Lower leg skin (tissue), 4 donors: Measurements from ENCODE around the gene CMSS1. TPM values are rescaled to one million over a fixed set of nuclear protein-coding genes. Genes with fewer than 3 reads are reported as not detected.

Experiments
- DNase-seq, 2 donors: peaks; one replicate each; pipeline ENCODE4 v3.0.0-alpha.2; 2019; ENCODE audit warnings: low spot score in 2 of 2
- H3K4me3 ChIP-seq: fragments of 200-600 bp; sonication (generic); 2 replicates; pipeline ENCODE4 v1.5.1; 2017; ENCODE audit warnings: mild to moderate bottlenecking, low read depth; ENCODE audit not compliant: poor library complexity, severe bottlenecking
- CTCF ChIP-seq, 3 donors: fragments of 450-650 bp; IDR thresholded peaks; one replicate each; pipeline ENCODE4 v1.5.1; 2016; ENCODE audit warnings: antibody characterized with exemption in 3 of 3, mild to moderate bottlenecking in 3 of 3, moderate library complexity in 2 of 3
- POLR2A ChIP-seq, 2 donors: fragments of 450-650 bp; IDR thresholded peaks; one replicate each; pipeline ENCODE4 v1.6.1; 2016 to 2017; ENCODE audit warnings: antibody characterized with exemption in 2 of 2, mild to moderate bottlenecking in 1 of 2, moderate library complexity in 1 of 2
- WGBS, 2 donors: methylation state at CpG; one replicate each; pipeline ENCODE4 v1.1.5; 2018; 5-methylcytosine and 5-hydroxymethylcytosine counted together
- intact Hi-C: fragments of 100-400 bp; cut with DNase I; formaldehyde crosslinking; loops from one replicate; pipeline ENCODE4 v1.15.0; 2023; ENCODE audit warnings: low total_unique reads
- total RNA-seq, 4 donors: library from RNA; depleted of rRNA; stranded (reverse); fragments of >200 nt; gene quantifications; one replicate each; pipeline ENCODE4 v1.1.0, GENCODE V29; 2016

CMSS1 gene
- total RNA-seq, 4 donors from 2014 or later = 3.7 to 13.2 (median 7.5) TPM

- intact Hi-C loops = no loop called here
- DNase-seq = no peak
- 52 to 56% methylated on average over 1 of the region's 1 CpG for WGBS, 2 donors
- no peak overlapping the region for H3K4me3 ChIP-seq
- no peak for TF ChIP-seq POLR2A (IDR thresholded peaks at IDR 0.05)
- TF ChIP-seq CTCF (IDR thresholded peaks at IDR 0.05) = no peak
These were observed 332.8 kb downstream of the CMSS1 start for GRCh38 chr3:100150473-100150872.

GRCh38 chr3:100151024-100151707 is 333.5 kb downstream of the CMSS1 start:
- intact Hi-C loops = no loop called here
- TF ChIP-seq POLR2A (IDR thresholded peaks at IDR 0.05) (no peak), CTCF (IDR thresholded peaks at IDR 0.05) (no peak)
- 79 to 80% methylated on average over 8 of the region's 8 CpGs for WGBS, 2 donors
- DNase-seq = no peak
- H3K4me3 ChIP-seq = no peak overlapping the region

DNA sequence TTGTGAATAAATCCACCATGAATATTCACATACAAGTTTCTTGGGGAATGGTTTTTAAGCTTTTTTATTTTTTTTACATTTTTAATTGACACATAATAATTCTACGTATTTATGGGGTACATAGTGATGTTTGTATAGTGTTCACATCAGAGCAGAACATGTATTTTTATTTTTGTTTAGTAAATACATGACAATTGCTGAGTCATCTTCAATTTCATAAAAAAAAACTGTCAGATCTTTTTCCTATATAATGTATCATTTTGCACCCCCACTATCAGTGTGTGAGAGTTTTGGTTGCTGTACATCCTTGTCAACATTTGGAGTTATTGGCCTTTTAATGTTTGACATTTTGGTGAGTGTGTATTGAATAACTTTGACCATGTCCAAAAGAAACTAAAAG is 336.5 kb downstream of the CMSS1 start:
- TF ChIP-seq POLR2A (IDR thresholded peaks at IDR 0.05) = no peak
- no peak for TF ChIP-seq CTCF (IDR thresholded peaks at IDR 0.05)
- WGBS, 2 donors = 95% methylated on average over 1 of the region's 1 CpG
- intact Hi-C loops = no loop called here
- DNase-seq = no peak
- H3K4me3 ChIP-seq = no peak overlapping the region

DNA sequence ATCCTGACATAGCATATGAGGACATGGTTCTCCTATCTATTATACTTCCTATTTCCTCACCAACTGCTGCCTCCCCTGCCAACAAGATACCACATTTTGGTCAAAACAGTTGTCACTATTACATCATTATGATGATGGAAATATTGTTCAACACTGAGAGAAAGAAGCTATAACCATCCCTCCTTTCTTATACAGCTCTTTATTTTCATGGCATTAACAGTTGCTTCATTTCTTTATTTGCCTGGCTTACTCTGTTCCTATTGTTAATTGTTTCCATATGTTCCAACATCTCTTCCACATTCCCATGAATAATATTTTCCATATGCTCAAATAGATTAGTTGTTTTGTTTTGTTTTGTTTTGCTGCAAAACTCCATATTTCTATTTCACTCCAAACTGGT is 337.5 kb downstream of the CMSS1 start:
- TF ChIP-seq POLR2A (IDR thresholded peaks at IDR 0.05) = no peak
- DNase-seq = no peak
- intact Hi-C loops = no loop called here
- no peak overlapping the region for H3K4me3 ChIP-seq

- no peak for DNase-seq
- TF ChIP-seq CTCF (IDR thresholded peaks at IDR 0.05) (no peak), POLR2A (IDR thresholded peaks at IDR 0.05) (no peak)
- intact Hi-C loops = no loop called here
- H3K4me3 ChIP-seq = no peak overlapping the region
These were observed 337.9 kb downstream of the CMSS1 start for GRCh38 chr3:100155590-100155989.

- TF ChIP-seq POLR2A (IDR thresholded peaks at IDR 0.05) = no peak
- TF ChIP-seq CTCF (IDR thresholded peaks at IDR 0.05) = no peak
- 78 to 80% methylated on average over 2 of the region's 2 CpGs for WGBS, 2 donors
- no peak overlapping the region for H3K4me3 ChIP-seq
- no peak for DNase-seq
- intact Hi-C loops = no loop called here
These were observed 340.0 kb downstream of the CMSS1 start for GRCh38 chr3:100157685-100158084.
